Measurements from ENCODE around the gene CLDN7. TPM values are rescaled to one million over a fixed set of nuclear protein-coding genes. Genes with fewer than 3 reads are reported as not detected.

The CLDN7 gene
- total RNA-seq, 4 donors from 2014 or later: 3.7 to 26.9 (median 13.2) TPM

- TF ChIP-seq CTCF (IDR thresholded peaks at IDR 0.05; ENCODE audit: low read depth): no peak
These were observed 20.2 kb downstream of the CLDN7 start, which contains the start of gene GABARAP for GRCh38 chr17:7241783-7242716. Gene GABARAP, minus strand, starts transcription at chr17:7242449. Its CDS starts 119 bp downstream, at chr17:7242330.

- TF ChIP-seq CTCF (IDR thresholded peaks at IDR 0.05; ENCODE audit: low read depth): no peak
These were observed 21.1 kb downstream of the CLDN7 start for GRCh38 chr17:7241090-7241733.

- no peak for TF ChIP-seq CTCF (IDR thresholded peaks at IDR 0.05; ENCODE audit: low read depth)
These were observed 21.9 kb downstream of the CLDN7 start for GRCh38 chr17:7240375-7240774.

GRCh38 chr17:7239091-7240027 is 22.9 kb downstream of the CLDN7 start, which contains the start of gene PHF23:
Gene PHF23, minus strand, starts transcription at chr17:7239457. Its CDS starts 178 bp downstream, at chr17:7239279.
- TF ChIP-seq CTCF (IDR thresholded peaks at IDR 0.05; ENCODE audit: low read depth): no peak

GRCh38 chr17:7238420-7239090 is 23.7 kb downstream of the CLDN7 start:
- TF ChIP-seq CTCF (IDR thresholded peaks at IDR 0.05; ENCODE audit: low read depth): no peak

- TF ChIP-seq CTCF (IDR thresholded peaks at IDR 0.05; ENCODE audit: low read depth): no peak
These were observed 24.4 kb downstream of the CLDN7 start for GRCh38 chr17:7237761-7238419.

Measured in subcutaneous adipose tissue (tissue), 4 donors.